Upper lobe of right lung (tissue), 1 donor: ENCODE measurements around the gene CREB3L1. TPM values are rescaled to one million over a fixed set of nuclear protein-coding genes. Genes with fewer than 3 reads are reported as not detected.

Experiments used
- ATAC-seq: fragments of 200-7000 bp; cut with Tn5 transposase; one replicate; pipeline ENCODE4 v1.9.1; 2020; ENCODE audit warnings: mild to moderate bottlenecking, moderate library complexity
- DNase-seq: peaks from one replicate; pipeline ENCODE4 v3.0.0-alpha.2; 2020
- H3K27ac ChIP-seq: fragments of 200-600 bp; one replicate; pipeline ENCODE4 v1.8.0; 2022
- H3K27me3 ChIP-seq: fragments of 200-600 bp; one replicate; pipeline ENCODE4 v1.8.0; 2022; ENCODE audit warnings: mild to moderate bottlenecking
- H3K36me3 ChIP-seq: fragments of 200-600 bp; one replicate; pipeline ENCODE4 v1.8.0; 2022
- H3K4me1 ChIP-seq: fragments of 200-600 bp; one replicate; pipeline ENCODE4 v1.8.0; 2022
- H3K4me3 ChIP-seq: fragments of 200-600 bp; one replicate; pipeline ENCODE4 v1.8.0; 2022; ENCODE audit warnings: mild to moderate bottlenecking
- H3K9me3 ChIP-seq: fragments of 200-600 bp; one replicate; pipeline ENCODE4 v1.8.0; 2022
- CTCF ChIP-seq: fragments of 200-600 bp; IDR thresholded peaks from one replicate; pipeline ENCODE4 v1.8.0; 2022; ENCODE audit warnings: antibody characterized with exemption
- intact Hi-C: fragments of 100-400 bp; cut with DNase I; formaldehyde crosslinking; loops from one replicate; pipeline ENCODE4 v1.11.0; 2022
- total RNA-seq: library from RNA; stranded (reverse); fragmentation: NEBNext Ultra II Directional; extraction: Animal tissue kit (Norgen Biotek cat#: 25700); gene quantifications from one replicate; pipeline ENCODE4 v1.2.1, GENCODE V29; 2021
- donor health status: DM: no; HTN: yes; CAD: no; lungs with severe emphysema.

The CREB3L1 gene
- total RNA-seq, 1 donor from 2014 or later: 47.4 TPM

- ATAC-seq: no peak
- Histone ChIP-seq H3K4me1 (peaks cover 28% of the 10 kb centered on the region), H3K4me3 (no peak overlapping the region), H3K9me3 (no peaks in the 10 kb centered on the region), H3K36me3 (no peaks in the 10 kb centered on the region), H3K27me3 (no peaks in the 10 kb centered on the region), H3K27ac (no peak overlapping the region)
- intact Hi-C loops: no loop called here
- DNase-seq: no peak
- TF ChIP-seq CTCF: no peak
Observed at GRCh38 chr11:46286789-46287188, 9.3 kb downstream of the CREB3L1 start.

DNA sequence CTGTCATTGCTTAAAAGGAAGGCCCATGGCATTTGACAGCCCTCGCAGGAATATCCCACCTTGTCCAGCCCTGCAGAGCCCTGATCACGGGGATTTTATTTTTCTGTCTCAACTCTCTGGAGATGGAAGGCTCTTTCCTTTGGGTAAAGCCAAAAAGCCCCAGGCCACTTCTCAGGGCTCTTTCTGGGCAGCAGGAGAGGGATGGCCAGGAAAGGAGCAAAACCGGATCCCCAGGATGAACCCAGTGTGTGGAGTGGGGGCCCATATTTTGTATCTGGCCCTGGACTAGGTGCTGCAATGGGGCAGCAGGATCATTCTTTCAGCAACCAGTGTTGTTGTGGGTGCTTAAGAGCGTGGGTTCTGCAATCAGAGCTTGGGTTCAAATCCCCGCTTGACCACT lies 11.0 kb downstream of the CREB3L1 start:
- intact Hi-C loops: no loop called here
- no peaks in the 10 kb centered on the region for H3K36me3 ChIP-seq
- DNase-seq (no peak), ATAC-seq (no peak)
- peaks cover 33% of the 10 kb centered on the region for H3K4me1 ChIP-seq
- no peak overlapping the region for H3K4me3 ChIP-seq
- H3K27ac ChIP-seq: no peak overlapping the region
- no peak for TF ChIP-seq CTCF
- no peaks in the 10 kb centered on the region for H3K9me3 ChIP-seq
- no peaks in the 10 kb centered on the region for H3K27me3 ChIP-seq

GRCh38 chr11:46290011-46290410 lies 12.5 kb downstream of the CREB3L1 start:
- no peak for TF ChIP-seq CTCF
- H3K27me3 ChIP-seq: no peaks in the 10 kb centered on the region
- no peaks in the 10 kb centered on the region for H3K9me3 ChIP-seq
- peak overlapping the region; percentile 70 for H3K27ac ChIP-seq
- no peaks in the 10 kb centered on the region for H3K36me3 ChIP-seq
- H3K4me3 ChIP-seq: no peak overlapping the region
- ATAC-seq (peak; percentile 24), DNase-seq (no peak)
- intact Hi-C loops: no loop called here
- H3K4me1 ChIP-seq: peaks cover 35% of the 10 kb centered on the region

GRCh38 chr11:46290598-46291309 lies 13.3 kb downstream of the CREB3L1 start:
- peak; percentile 53 for ATAC-seq
- DNase-seq: peak; percentile 88
- peaks cover 36% of the 10 kb centered on the region for H3K4me1 ChIP-seq
- no peak overlapping the region for H3K4me3 ChIP-seq
- no peaks in the 10 kb centered on the region for H3K36me3 ChIP-seq
- intact Hi-C loops: no loop called here
- H3K9me3 ChIP-seq: no peaks in the 10 kb centered on the region
- H3K27me3 ChIP-seq: no peaks in the 10 kb centered on the region
- TF ChIP-seq CTCF: no peak
- peak overlapping the region; percentile 70 for H3K27ac ChIP-seq

- H3K27ac ChIP-seq: peak overlapping the region; percentile 56
- TF ChIP-seq CTCF: no peak
- H3K36me3 ChIP-seq: no peaks in the 10 kb centered on the region
- H3K4me3 ChIP-seq: no peak overlapping the region
- H3K9me3 ChIP-seq: no peaks in the 10 kb centered on the region
- intact Hi-C loops: no loop called here
- peaks cover 45% of the 10 kb centered on the region for H3K4me1 ChIP-seq
- ATAC-seq (peak; percentile 2), DNase-seq (no peak)
- peaks cover 4% of the 10 kb centered on the region for H3K27me3 ChIP-seq
Observed at GRCh38 chr11:46291441-46292150, 14.1 kb downstream of the CREB3L1 start.
